GM20431 (cell line): ENCODE data around the gene OTOP1.
"Not testable (repeated sequence)": the region's sequence is repeated elsewhere in the genome, so short reads cannot be mapped to it uniquely, and the experiment has no call there.

ENCODE experiments used
- in situ Hi-C: fragments of 300-500 bp; cut with MseI, MboI; formaldehyde crosslinking; loops from one replicate; pipeline ENCODE4 v1.15.0; 2020; ENCODE audit warnings: low sequenced_read_pairs; ENCODE audit not compliant: unreplicated experiment

Gene OTOP1

DNA sequence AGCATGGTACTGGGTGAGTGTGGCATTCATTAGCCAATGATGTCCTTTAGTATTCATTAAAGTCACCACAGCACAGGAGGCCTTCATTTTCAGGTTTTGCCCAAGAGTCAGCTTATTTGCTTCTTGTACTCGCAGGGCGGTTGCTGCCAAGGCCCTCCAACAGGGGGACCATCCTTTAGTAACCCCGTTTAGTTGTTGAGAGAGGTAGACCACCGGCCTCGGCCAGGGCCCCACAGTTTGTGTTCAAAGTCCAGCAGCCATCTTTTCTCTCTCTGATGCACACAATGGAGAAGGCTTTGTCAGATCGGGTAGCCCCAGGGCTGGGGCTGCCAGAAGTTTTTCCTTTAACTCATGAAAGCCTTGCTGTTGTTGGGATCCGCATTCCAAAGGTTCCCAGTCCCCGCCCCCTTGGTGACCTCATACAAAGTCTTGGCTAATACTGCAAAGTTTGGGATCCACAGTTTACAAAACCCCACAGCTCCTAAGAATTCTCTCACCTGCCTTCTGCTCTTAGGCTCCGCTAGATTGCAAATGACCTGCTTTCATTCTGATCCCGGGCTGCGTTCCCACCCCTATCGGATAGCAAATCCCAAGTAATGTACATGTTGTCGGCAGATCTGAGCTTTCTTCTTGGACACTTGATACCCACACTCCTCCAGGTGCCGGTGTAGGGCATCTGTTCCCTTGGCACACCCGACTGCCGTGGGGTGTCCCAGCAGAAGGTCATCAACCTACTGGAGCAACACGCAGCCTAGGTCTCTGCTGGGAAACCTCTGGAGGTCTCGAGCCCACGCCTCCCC is 58.5 kb downstream of the OTOP1 start:
- in situ Hi-C loops, result not testable (repeated sequence)

DNA sequence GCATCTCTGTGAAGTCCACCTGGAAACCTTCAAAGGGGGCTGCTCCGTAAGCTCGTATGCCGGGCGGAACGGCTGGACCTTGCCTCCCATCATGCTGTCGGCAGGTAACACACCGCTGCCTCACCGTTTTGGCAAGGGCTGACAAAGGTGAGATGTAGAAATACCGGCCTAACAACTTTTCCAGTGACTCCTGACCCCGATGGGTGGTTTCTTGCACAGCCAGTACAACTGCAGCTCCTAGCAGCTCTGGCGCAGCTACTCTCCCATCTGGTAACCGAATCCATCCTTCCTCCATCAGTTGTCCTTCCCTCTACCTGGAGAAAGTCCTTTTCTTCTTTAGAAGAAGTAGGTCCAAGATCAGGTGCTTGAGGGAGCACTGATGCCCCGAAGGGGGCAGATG is 59.7 kb downstream of the OTOP1 start:
- in situ Hi-C loops, result not testable (repeated sequence)

DNA sequence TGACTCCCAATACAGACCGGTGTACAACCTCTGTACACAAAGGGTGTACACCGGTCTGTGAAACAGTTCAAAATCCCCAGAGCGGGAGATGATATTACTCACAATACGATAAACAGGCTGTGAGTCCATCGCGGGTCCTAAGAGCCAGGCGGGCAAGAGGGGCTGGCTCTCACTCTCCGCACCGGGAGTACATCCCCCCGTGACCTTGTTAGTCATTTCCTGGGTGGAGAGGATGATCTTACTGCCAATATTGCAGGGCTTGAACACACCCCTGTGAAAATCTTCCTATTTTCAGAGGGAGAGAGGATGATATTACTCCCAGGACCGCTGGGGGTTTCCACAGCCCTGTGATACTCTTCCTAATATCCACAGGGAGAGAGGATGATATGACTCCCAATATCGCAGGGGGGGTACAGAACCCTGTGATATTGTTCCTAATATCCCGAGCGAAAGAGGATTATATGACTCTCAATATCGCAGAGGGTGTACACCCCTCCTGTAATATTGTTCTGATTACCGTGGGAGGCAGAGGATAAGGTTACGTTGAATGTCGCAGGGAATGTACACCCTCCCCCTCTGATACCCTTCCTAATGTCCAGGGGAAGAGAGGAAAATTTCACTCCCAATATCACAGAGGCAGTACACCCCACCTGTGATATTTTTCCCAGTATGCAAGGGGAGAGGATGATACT is 60.9 kb downstream of the OTOP1 start:
- in situ Hi-C loops, result not testable (repeated sequence)

DNA sequence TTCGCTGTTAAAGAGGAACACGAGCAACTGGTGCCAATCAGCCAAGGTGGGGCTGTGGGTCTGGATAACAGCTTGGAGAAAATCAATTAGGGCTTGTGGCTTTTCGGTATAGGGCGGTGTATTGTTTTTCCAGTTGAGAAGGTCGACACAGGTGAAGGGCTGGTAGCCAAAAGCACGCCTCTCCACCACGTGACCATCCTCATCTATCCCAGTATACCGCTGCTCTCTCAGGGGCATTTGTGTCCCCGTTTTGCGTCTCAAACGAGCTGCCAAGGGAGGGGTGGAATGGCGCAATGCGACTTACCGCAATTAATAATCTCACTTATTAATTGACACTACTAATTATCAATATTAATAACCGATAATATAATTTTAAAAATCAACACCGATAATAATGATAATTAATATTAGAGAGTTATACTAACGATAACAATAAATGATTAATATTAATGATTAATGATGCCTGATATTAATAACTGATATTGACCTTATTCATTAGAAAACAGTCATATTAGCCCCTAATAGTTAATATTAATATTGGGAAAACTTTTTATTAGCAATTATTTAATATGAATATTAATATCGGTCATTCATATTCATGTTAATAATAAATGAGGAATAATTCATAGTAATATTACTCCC is 62.1 kb downstream of the OTOP1 start:
- in situ Hi-C loops, result not testable (repeated sequence)

DNA sequence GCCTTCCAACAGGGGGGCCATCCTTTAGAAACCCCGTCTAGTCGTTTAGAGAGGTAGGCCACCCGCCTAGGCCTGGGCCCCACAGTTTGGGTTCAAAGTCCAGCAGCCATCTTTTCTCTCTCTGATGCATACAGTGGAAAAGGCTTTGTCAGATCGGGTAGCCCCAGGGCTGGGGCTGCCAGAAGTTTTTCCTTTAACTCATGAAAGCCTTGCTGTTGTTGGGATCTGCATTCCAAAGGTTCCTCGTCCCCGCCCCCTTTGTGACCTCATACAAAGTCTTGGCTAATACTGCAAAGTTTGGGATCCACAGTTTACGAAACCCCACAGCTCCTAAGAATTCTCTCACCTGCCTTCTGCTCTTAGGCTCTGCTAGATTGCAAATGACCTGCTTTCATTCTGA is 64.5 kb downstream of the OTOP1 start:
- in situ Hi-C loops, result not testable (repeated sequence)

DNA sequence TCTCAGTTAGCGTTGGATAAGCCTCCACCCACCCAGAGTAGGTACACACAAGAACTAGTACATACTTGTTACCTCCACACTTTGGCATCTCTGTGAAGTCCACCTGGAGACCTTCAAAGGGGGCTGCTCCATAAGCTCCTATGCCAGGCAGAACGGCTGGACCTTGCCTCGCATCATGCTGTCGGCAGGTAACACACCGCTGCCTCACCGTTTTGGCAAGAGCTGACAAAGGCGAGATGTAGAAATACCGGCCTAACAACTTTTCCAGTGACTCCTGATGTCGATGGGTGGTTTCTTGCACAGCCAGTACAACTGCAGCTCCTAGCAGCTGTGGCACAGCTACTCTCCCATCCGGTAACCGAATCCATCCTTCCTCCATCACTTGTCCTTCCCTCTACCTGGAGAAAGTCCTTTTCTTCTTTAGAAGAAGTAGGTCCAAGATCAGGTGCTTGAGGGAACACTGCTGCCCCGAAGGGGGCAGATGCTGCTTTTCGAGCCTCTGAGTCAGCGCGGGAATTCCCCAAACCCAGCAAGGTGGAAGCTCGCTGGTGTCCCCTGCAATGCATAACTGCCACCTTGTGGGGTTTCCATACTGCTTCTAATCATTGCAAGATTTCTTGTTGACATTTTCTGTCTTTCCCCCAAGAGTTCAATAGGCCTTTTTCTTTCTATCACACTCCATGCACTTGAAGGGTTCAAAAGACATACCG is 65.6 kb downstream of the OTOP1 start:
- in situ Hi-C loops, result not testable (repeated sequence)

DNA sequence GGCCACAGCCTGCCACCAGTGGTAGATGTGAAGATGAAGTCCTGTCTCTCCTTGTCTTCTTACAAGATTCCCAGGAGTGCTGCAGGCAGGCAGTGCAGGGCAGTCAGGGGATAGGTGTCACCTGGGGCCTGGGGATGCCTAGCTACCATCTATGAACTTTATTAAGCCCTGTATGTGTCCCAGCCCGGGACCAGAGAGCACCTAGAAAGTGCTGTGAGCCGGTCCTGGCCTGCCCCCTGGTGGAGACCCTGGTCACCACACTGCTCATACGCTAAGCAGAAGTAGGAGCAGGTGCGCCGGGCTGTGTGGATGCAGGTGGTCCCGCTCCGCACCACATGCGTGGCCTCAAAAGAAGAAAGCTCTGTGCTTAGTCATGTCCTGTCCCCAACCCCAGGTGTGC is 81.1 kb downstream of the OTOP1 start:
- in situ Hi-C loops, result not testable (repeated sequence)

DNA sequence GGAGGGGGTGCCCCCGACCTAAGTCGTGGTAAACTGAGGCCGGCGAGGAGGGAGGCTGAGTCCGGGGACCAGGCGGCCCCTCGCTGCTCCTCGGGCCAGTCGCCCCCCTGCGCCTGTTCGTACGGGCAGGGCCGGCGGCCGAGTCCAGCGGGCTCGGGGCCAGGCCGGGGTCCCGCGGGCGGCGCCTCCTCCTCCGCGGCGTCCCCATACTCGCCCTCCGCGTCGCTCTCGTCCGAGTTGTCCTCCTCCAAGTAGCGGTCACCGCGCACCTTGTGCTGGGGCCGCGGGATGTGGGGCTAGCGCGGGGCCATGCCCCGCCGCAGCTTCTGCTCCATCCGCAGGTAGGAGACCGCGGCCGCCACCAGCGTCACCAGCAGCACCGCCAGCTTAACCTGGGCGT is 83.4 kb downstream of the OTOP1 start:
- in situ Hi-C loops, result not testable (repeated sequence)

DNA sequence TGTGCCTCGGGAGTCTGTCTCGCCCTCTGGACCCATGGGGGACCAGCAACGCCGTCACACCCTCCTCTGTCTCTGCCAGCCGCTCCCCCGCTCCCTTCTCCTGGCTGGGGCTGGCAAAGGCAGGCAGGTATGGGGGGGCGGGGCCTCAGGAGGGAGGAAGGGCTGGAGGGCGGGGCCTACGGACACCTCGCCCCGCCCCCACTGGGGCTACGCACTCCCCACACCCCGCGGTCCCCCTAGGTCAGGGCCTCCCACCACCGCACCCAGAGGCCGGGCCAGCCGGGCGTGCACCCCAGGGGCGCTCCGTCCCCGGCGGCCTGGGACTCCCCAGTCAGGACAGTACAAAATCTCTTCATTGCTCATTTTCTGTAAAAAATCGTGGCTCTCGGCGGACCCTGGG is 84.0 kb downstream of the OTOP1 start:
- in situ Hi-C loops, result not testable (repeated sequence)

DNA sequence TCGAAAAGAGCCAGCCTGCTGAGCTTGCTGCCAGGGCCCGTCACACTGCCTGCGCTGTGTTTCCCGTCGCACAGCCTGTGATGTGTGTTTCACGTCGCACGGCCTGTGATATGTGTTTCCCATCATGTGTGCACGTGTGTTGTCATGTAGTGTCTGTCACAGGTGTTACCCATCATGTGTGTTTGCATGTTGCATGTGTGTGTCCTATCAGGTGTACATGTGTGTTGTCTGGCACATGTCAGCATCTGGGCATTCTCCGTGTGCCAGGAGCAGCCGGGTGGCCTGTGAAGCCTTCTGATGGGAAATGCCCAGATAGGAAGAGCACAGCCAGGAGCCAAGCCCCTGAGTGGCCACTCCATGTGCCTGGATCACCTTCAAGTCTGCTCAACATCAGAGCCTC is 85.5 kb downstream of the OTOP1 start:
- in situ Hi-C loops, result not testable (repeated sequence)
